ENCODE results near the gene HM13. TPM values are rescaled to one million over a fixed set of nuclear protein-coding genes. Genes with fewer than 3 reads are reported as not detected.

HM13 gene
- total and polyA plus RNA-seq, 2 of the 13 experiments (the other 11 are each of a cell fraction or from before 2014, with no cell fraction given) = 118 to 243 TPM

DNA sequence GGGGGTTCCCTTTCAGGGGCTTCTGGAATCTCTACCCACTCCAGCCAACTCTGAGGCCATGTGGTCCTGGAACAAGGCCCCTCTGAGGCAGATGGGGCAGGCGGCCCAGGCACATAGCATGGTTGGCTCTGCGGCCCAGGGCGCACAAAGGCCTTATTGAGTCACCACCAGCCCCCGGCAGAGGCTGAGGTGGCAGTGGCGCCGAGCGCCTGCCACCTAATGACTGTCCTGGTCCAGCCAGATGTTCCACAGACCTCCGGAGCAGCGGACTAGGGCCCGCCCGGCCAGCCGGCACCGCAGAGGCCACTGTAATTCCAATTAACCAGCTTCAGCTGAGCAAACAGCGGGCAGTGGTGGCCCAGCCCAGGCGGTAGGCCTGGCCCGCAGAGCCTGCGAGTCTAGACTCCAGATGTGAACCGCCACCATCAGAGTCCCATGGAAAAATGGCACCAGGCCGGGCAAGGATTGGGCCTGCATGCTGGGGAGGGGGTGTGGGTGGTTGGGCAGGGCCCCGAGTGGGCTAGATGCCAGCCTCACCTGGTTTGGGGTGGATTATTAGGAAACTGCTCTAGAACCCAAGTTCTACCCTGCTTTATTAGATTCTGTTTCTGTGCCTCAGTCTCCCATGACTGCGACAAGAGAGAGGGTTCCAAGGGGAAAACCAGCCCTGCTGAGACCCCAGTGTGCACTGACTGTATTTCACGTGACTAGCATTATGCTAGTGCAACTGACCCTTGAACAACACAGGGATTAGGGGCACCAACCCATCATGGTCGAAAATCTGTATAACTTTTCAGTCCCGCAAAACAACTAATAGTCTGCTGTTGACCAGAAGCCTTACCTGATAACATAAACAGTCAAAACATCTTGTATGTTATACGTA, 56.7 kb downstream of the HM13 start (continued):
- TF ChIP-seq ZNF441 (CRISPR knock-in tag; IDR thresholded peaks at IDR 0.05; ENCODE audit: borderline replicate concordance) = no peak
- no peak for TF ChIP-seq KMT2B (CRISPR knock-in tag; IDR thresholded peaks at IDR 0.05)
- peak; percentile 76 for TF ChIP-seq RBM39 (IDR thresholded peaks at IDR 0.05; ENCODE audit: low read depth, low read length, poor library complexity, severe bottlenecking)
- TF ChIP-seq ZKSCAN5 (CRISPR knock-in tag; IDR thresholded peaks at IDR 0.05) = no peak
- no peak for TF ChIP-seq JUND (CRISPR knock-in tag; IDR thresholded peaks at IDR 0.05)
- no peak for TF ChIP-seq ZNF619 (CRISPR knock-in tag; IDR thresholded peaks at IDR 0.05)
- no peak; the same call in 1 of the 2 replicates for TF ChIP-seq ZNF205 (CRISPR knock-in tag; IDR thresholded peaks at IDR 0.05)
- TF ChIP-seq, protein P1, sequence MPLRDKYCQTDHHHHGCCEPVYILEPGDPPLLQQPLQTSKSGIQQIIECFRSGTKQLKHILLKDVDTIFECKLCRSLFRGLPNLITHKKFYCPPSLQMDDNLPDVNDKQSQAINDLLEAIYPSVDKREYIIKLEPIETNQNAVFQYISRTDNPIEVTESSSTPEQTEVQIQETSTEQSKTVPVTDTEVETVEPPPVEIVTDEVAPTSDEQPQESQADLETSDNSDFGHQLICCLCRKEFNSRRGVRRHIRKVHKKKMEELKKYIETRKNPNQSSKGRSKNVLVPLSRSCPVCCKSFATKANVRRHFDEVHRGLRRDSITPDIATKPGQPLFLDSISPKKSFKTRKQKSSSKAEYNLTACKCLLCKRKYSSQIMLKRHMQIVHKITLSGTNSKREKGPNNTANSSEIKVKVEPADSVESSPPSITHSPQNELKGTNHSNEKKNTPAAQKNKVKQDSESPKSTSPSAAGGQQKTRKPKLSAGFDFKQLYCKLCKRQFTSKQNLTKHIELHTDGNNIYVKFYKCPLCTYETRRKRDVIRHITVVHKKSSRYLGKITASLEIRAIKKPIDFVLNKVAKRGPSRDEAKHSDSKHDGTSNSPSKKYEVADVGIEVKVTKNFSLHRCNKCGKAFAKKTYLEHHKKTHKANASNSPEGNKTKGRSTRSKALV (CRISPR knock-in tag; IDR thresholded peaks at IDR 0.05) = no peak
- TF ChIP-seq EEA1 (CRISPR knock-in tag; IDR thresholded peaks at IDR 0.05; ENCODE audit: borderline replicate concordance) = no peak
- TF ChIP-seq IRF9 (CRISPR knock-in tag; IDR thresholded peaks at IDR 0.05; ENCODE audit: borderline replicate concordance) = no peak
- peak; percentile 100 for TF ChIP-seq AGO2 (optimal IDR thresholded peaks at IDR 0.05; ENCODE audit: low read depth, low read length)
- no peak for TF ChIP-seq ZNF720 (CRISPR knock-in tag; IDR thresholded peaks at IDR 0.05)
- no peak for TF ChIP-seq ZNF589 (CRISPR knock-in tag; conservative IDR thresholded peaks at IDR 0.05)
- TF ChIP-seq NFYB (CRISPR knock-in tag; IDR thresholded peaks at IDR 0.05) = no peak
- no peak for TF ChIP-seq SMAD1 (CRISPR knock-in tag; IDR thresholded peaks at IDR 0.05; ENCODE audit: borderline replicate concordance, low read depth)
- TF ChIP-seq JDP2 (CRISPR knock-in tag; IDR thresholded peaks at IDR 0.05; ENCODE audit: borderline replicate concordance) = no peak
- no peak for TF ChIP-seq MED13 (CRISPR knock-in tag; IDR thresholded peaks at IDR 0.05)
- TF ChIP-seq ZZZ3 (CRISPR knock-in tag; IDR thresholded peaks at IDR 0.05; ENCODE audit: borderline replicate concordance) = 0 out of 2 replicates have a peak, but pooled peaks have one; percentile 19
- TF ChIP-seq AHDC1 (CRISPR knock-in tag; IDR thresholded peaks at IDR 0.05; ENCODE audit: borderline replicate concordance) = no peak
- TF ChIP-seq MTF1 (CRISPR knock-in tag; IDR thresholded peaks at IDR 0.05) = no peak

All from HepG2 (cell line).